ENCODE results near the gene MRPS26. TPM values are rescaled to one million over a fixed set of nuclear protein-coding genes. Genes with fewer than 3 reads are reported as not detected.

The MRPS26 gene
- total and polyA plus RNA-seq, 9 donors = 18.4 to 65.8 (median 51.9) TPM

DNA sequence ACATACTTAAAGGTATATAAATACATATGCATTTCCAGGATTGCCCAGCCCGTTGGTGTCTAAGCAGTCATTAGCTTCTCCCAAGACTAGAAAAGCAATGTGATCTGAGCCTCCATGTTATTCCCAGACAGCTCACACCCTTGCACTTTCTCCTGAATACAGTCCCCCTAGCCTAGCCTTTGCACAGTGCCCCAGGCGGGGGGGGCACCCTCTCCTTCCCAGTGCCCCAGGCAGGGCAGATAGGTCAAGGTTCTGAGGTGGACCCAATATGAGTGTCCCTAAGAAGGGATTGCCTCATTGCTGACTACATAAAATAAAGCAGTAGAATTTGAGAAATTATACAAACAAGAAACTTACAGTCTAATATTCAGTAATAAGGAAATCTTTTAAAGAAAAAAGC is 17.9 kb upstream of the MRPS26 start:
- no peak for DNase-seq
- Histone ChIP-seq H3K9me3 (no peaks in the 10 kb centered on the region), H3K27me3 (no peaks in the 10 kb centered on the region), H3K27ac (no peak overlapping the region), H3K36me3 (no peaks in the 10 kb centered on the region), H3K4me3 (no peak overlapping the region), H3K4me1 (ENCODE audit: insufficient read depth) (no peaks in the 10 kb centered on the region)
- intact Hi-C loops (cut with DNase I) = no loop called here
- WGBS, 3 donors = 78 to 81% (median 80%) methylated on average over 2 of the region's 2 CpGs
- TF ChIP-seq CTCF (IDR thresholded peaks at IDR 0.05) (no peak), POLR2A (IDR thresholded peaks at IDR 0.05) (no peak), EP300 (IDR thresholded peaks at IDR 0.05) (no peak)

GRCh38 chr20:3031524-3032147 is 14.2 kb upstream of the MRPS26 start:
- Histone ChIP-seq H3K9me3 (no peaks in the 10 kb centered on the region), H3K27me3 (no peaks in the 10 kb centered on the region), H3K4me1 (ENCODE audit: insufficient read depth) (no peaks in the 10 kb centered on the region), H3K36me3 (no peaks in the 10 kb centered on the region), H3K27ac (no peak overlapping the region), H3K4me3 (no peak overlapping the region)
- no peak for TF ChIP-seq POLR2A (IDR thresholded peaks at IDR 0.05)
- no peak for TF ChIP-seq CTCF (IDR thresholded peaks at IDR 0.05)
- TF ChIP-seq EP300 (IDR thresholded peaks at IDR 0.05) = no peak
- intact Hi-C loops (cut with DNase I) = no loop called here
- 92 to 94% (median 94%) methylated on average over 3 of the region's 3 CpGs for WGBS, 3 donors
- no peak for DNase-seq

DNA sequence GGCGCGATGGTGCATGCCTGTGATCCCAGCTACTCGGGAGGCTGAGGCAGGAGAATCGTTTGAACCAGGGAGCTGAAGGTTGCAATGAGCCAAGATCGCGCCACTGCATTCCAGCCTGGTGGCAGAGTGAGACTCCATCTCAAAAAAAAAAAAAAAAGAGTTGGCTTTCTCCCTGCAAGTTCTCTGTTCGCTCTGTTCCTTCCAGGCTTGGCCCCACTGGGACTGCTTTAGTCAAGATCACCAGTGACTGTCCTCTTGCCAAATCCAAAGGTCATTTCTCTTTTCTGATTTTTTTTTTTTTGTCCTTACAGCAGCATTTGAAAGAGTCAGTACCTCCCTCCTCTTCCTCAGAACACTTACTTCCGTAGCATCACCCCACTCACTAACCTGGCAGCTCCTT is 13.2 kb upstream of the MRPS26 start:
- H3K27me3 ChIP-seq = no peaks in the 10 kb centered on the region
- no peak overlapping the region for H3K4me3 ChIP-seq
- WGBS, 3 donors = 82 to 89% (median 85%) methylated on average over 8 of the region's 8 CpGs
- TF ChIP-seq CTCF (IDR thresholded peaks at IDR 0.05) = no peak
- TF ChIP-seq POLR2A (IDR thresholded peaks at IDR 0.05) = no peak
- TF ChIP-seq EP300 (IDR thresholded peaks at IDR 0.05) = no peak
- H3K9me3 ChIP-seq = no peaks in the 10 kb centered on the region
- H3K36me3 ChIP-seq = no peaks in the 10 kb centered on the region
- no peak for DNase-seq
- no peak overlapping the region for H3K27ac ChIP-seq
- intact Hi-C loops (cut with DNase I) = no loop called here
- no peaks in the 10 kb centered on the region for H3K4me1 ChIP-seq (ENCODE audit: insufficient read depth)

DNA sequence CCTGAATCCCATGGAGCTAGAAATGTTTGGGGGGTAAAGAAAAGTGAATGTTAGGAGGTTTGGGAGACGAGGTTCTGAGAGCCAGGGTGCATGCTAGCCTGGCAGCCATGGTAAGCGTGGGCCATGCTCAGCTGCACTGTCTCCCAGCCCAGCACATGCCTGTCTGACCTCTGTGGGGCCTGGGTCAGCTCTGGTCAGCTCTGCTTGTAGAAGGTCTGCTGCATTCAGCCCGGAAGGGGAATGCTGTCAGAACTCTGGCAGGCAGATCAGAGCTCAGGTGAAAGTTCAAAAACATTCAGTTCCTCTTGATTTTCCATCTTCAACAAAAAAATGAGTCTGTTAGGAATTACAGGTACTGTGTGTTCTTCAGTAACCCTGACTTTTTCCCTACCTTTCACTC is 8.2 kb upstream of the MRPS26 start:
- TF ChIP-seq POLR2A (IDR thresholded peaks at IDR 0.05) (no peak), CTCF (IDR thresholded peaks at IDR 0.05) (no peak), EP300 (IDR thresholded peaks at IDR 0.05) (no peak)
- H3K4me1 ChIP-seq (ENCODE audit: insufficient read depth) = peaks cover 10% of the 10 kb centered on the region
- no peaks in the 10 kb centered on the region for H3K27me3 ChIP-seq
- no peak overlapping the region for H3K4me3 ChIP-seq
- no peaks in the 10 kb centered on the region for H3K36me3 ChIP-seq
- intact Hi-C loops (cut with DNase I) = no loop called here
- no peak for DNase-seq
- WGBS, 3 donors = 74 to 82% (median 76%) methylated on average over 3 of the region's 3 CpGs
- H3K9me3 ChIP-seq = no peaks in the 10 kb centered on the region
- H3K27ac ChIP-seq = no peak overlapping the region
